T47D (cell line): ENCODE results near the gene PSMA2.
"Not testable (repeated sequence)": the region's sequence is repeated elsewhere in the genome, so short reads cannot be mapped to it uniquely, and the experiment has no call there.

ENCODE experiments used
- DNase-seq, 2 experiments: peaks; one replicate each; pipeline versions ENCODE4 v3.0.0 to v3.0.0-alpha.2; 2011 to 2012; ENCODE audit warnings: low read depth in 1 of 2, low spot score in 1 of 2
- JUND ChIP-seq: IDR thresholded peaks from 2 replicates; pipeline ENCODE4 v1.6.1; 2012; ENCODE audit warnings: low read depth
- in situ Hi-C: cut with HindIII; loops from 2 replicates; pipeline ENCODE4 v1.10.0; 2016; ENCODE audit warnings: low sequenced_read_pairs, low pct_unique_long_range_greater_than_20kb

Gene PSMA2

DNA sequence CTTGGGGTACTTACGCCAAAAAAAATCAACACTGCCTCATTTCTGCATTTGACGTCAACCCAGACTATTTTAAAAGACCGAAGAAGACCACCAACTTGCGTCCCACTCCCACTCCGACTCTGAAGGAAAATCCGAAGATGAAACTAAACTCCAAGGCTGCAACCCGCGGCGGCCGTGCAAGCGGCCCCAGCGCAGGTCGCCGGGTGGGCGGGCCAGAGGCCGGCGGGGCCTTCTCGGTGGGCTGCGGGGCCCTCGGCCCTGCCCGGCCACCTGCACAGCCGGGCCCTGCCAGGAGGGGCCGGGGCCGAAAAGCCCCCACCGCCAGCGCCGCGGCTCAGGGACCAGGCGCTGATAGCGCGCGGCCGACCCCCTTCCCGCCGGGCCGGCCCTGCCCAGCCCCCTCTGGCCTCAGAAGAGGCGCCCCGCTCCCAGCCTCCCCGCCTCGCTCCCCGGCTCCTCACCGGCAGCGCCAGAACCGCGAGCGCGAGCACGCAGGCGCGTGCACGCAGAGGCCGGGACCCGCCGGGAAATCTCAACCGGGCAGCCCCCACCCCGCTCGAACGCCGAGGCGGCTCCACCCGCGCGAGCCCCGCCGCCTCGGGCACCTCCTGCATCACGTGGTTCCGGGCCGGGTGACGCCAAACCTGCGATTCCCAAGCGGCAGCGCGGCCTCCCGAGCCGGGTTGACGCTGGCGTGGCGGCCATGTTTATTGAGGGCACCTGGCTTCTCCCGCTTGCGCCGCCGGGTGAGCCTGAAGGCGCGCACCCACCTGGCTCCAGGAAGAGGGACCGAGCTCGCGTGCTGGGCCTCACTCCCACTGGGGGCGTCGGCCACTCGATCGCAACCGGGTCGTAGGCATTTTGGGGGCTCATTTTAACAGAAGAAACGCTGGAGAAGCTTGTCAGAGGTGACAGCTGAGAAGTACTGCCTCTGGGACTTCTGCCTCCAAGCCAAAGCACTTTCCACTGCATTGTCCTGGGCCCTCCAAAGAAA lies 20.2 kb downstream of the PSMA2 start, which contains the start of gene C7orf25:
Gene C7orf25 (minus strand): TSS at position 617 of the 994 bp plus-strand sequence. CDS start 1,170 bp downstream, outside the sequence.
- peak; percentile 96 to 97 for DNase-seq
- in situ Hi-C loops, result no loop called here
- TF ChIP-seq JUND, result no peak

- TF ChIP-seq JUND, result no peak
- in situ Hi-C loops, result no loop called here
- DNase-seq, result no peak
Observed at GRCh38 chr7:42910306-42910705, 21.7 kb downstream of the PSMA2 start.

- no peak for DNase-seq
- in situ Hi-C loops, result no loop called here
- TF ChIP-seq JUND, result no peak
Observed at GRCh38 chr7:42907316-42907715, 24.7 kb downstream of the PSMA2 start.

GRCh38 chr7:42906181-42906580 lies 25.8 kb downstream of the PSMA2 start:
- TF ChIP-seq JUND, result no peak
- in situ Hi-C loops, result no loop called here

DNA sequence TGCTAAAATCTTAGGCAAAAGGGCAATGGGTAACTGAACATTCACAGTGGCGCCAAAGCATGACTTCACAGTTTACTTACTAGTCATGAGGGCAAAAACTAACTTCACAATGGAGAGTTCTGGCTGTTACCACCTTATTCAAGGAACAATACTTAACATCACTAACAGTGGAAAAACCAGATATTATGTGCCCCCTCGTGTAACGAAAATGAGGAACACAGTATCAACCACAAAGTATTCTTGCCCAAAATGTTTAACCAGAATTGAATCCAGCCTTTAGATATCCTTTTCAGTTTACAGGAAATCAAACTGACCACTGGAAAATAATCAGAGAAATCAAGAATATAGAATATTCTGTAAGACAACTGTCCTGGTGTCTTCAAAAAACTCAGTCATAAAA lies 29.6 kb downstream of the PSMA2 start:
- no peak for DNase-seq
- no peak for TF ChIP-seq JUND
- in situ Hi-C loops, result no loop called here

More at GRCh38 chr7:42906181-42906580, 25.8 kb downstream of the PSMA2 start:
- DNase-seq, result no peak

DNA sequence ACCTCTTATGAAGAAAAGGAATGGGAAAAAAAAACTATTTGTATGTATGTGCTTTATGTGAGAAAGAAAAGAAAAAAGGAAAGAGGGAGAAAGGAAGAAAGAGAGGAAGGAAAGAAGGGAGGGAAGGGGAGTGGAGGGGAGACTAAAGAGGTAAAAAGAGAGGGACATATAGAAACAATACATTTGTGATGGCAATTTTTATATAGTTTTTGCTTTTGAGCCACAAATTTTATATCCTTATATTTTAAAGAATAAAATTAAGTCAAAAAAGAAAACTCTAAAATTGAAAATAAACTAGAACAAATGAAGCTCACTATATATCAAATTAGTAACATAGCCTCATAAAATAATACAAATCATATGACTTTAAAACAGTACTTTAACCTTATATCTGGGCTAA lies 31.1 kb downstream of the PSMA2 start:
- in situ Hi-C loops, result no loop called here
- no peak for DNase-seq
- TF ChIP-seq JUND, result no peak

GRCh38 chr7:42893346-42894240 lies 38.4 kb downstream of the PSMA2 start:
- in situ Hi-C loops, result no loop called here
- TF ChIP-seq JUND, result no peak

GRCh38 chr7:42886893-42887505 lies 45.0 kb downstream of the PSMA2 start:
- DNase-seq, result no peak
- no peak for TF ChIP-seq JUND
- in situ Hi-C loops, result no loop called here

More at GRCh38 chr7:42893346-42894240, 38.4 kb downstream of the PSMA2 start:
- no peak for DNase-seq

DNA sequence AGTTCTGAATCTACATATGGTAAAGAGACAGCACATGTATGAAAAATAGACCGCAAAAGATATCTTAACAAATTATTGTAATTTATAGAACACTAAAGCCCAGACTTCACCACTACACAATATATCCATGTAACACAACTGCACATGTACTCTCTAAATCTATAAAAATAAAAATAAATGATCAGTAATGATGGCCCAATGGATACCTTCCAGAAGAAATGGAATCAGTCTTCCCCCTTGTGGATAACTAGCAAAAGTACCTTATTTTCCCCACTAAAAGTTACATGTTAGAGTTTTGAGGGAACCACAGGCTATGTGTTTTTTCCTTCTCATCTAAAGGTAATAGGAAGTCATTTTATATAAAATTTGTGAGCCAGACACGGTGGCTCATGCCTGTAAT lies 45.8 kb downstream of the PSMA2 start:
- DNase-seq, result peak in 1 of 2 experiments; percentile 31
- no peak for TF ChIP-seq JUND
- in situ Hi-C loops, result no loop called here

GRCh38 chr7:42885183-42885582 lies 46.8 kb downstream of the PSMA2 start:
- in situ Hi-C loops, result not testable (repeated sequence)

GRCh38 chr7:42883950-42884349 lies 48.0 kb downstream of the PSMA2 start:
- in situ Hi-C loops, result no loop called here
- DNase-seq, result no peak
- no peak for TF ChIP-seq JUND

More at GRCh38 chr7:42885183-42885582, 46.8 kb downstream of the PSMA2 start:
- not testable (repeated sequence) for DNase-seq

GRCh38 chr7:42880392-42880791 lies 51.6 kb downstream of the PSMA2 start:
- TF ChIP-seq JUND, result no peak
- no peak for DNase-seq
- in situ Hi-C loops, result no loop called here
